K562 (cell line): ENCODE results near the gene ATL2. TPM values are rescaled to one million over a fixed set of nuclear protein-coding genes. Genes with fewer than 3 reads are reported as not detected.

ENCODE experiments used
- AFF1 ChIP-seq, 2 experiments: fragments of 450-650 bp; IDR thresholded peaks; 2 replicates each; pipeline ENCODE4 v1.6.1; 2018; ENCODE audit warnings: mild to moderate bottlenecking in 2 of 2, low read depth in 1 of 2; ENCODE audit not compliant: partially characterized antibody in 2 of 2
- CREM ChIP-seq: IDR thresholded peaks from 2 replicates; pipeline ENCODE4 v1.6.1; 2014; ENCODE audit warnings: antibody characterized with exemption, low read depth
- HNRNPLL ChIP-seq: fragments of 200-400 bp; formaldehyde crosslinking; IDR thresholded peaks from 2 replicates; pipeline ENCODE4 v1.6.1; 2017; ENCODE audit warnings: low read length, low read depth, mild to moderate bottlenecking; ENCODE audit not compliant: poor library complexity, severe bottlenecking
- MEIS2 ChIP-seq: fragments of 450-650 bp; IDR thresholded peaks from 2 replicates; pipeline ENCODE4 v1.6.1; 2014; ENCODE audit warnings: mild to moderate bottlenecking; ENCODE audit not compliant: partially characterized antibody
- NRF1 ChIP-seq, 2 experiments: fragments of 450-650 bp; IDR thresholded peaks in 1 of 2; conservative IDR thresholded peaks in 1 of 2; 2 replicates each; pipeline ENCODE4 v1.6.1; 2014; ENCODE audit warnings: mild to moderate bottlenecking in 2 of 2
- ZBTB1 ChIP-seq: sonication (generic); formaldehyde crosslinking; IDR thresholded peaks from 2 replicates; pipeline ENCODE4 v1.8.1; 2023; ENCODE audit warnings: missing genetic modification reagents, low read depth, mild to moderate bottlenecking, borderline replicate concordance
- ZBTB40 ChIP-seq, 2 experiments: fragments of 450-650 bp in 1 of 2; sonication (generic) in 1 of 2; formaldehyde crosslinking in 1 of 2; IDR thresholded peaks; 2 replicates each; pipeline versions ENCODE4 v1.7.1 to v1.9.0; 2016 to 2022; ENCODE audit warnings: inconsistent platforms in 1 of 2, mild to moderate bottlenecking in 1 of 2, missing genetic modification reagents in 1 of 2
- ZNF395 ChIP-seq: fragments of 200-800 bp; sonication (Bioruptor generic); IDR thresholded peaks from 2 replicates; pipeline ENCODE4 v1.6.1; 2017; ENCODE audit warnings: missing genetic modification characterization, missing compliant biosample characterization
- ZNF696 ChIP-seq: fragments of 250-450 bp; sonication (Bioruptor Pico); conservative IDR thresholded peaks from 2 replicates; pipeline ENCODE4 v1.4.0; 2020; ENCODE audit warnings: mild to moderate bottlenecking, moderate library complexity
- polyA plus RNA-seq, 8 experiments: library from polyadenylated mRNA; depleted of rRNA in 4 of 8; stranded (reverse) in 5 of 8; unstranded in 3 of 8; fragments of >200 nt; fragmentation: Nextera tagmentation in 2 of 8; fragmentation: Illumina TruSeq in 1 of 8; extraction: Ambion mirVana in 2 of 8; extraction: Trizol in 1 of 8; gene quantifications; 2 replicates each; pipeline versions ENCODE4 v1.2.1 to v1.2.3, GENCODE V29; 2011 to 2014; ENCODE audit warnings: inconsistent platforms in 1 of 8, missing spikeins in 1 of 8
- total RNA-seq, 7 experiments: library from RNA; depleted of rRNA in 6 of 7; stranded (reverse); fragments of >200 nt in 6 of 7; fragmentation: Illumina TruSeq in 2 of 7; extraction: Trizol in 2 of 7; gene quantifications; 2 replicates each; pipeline versions ENCODE4 v1.2.1 to v1.2.3, GENCODE V29; 2011 to 2021; ENCODE audit warnings: low replicate concordance in 1 of 7

The ATL2 gene
- total and polyA plus RNA-seq, 9 of the 15 experiments (the other 6 are each of a cell fraction or from before 2014, with no cell fraction given), result 12.0 to 80.8 (median 70.2) TPM

DNA sequence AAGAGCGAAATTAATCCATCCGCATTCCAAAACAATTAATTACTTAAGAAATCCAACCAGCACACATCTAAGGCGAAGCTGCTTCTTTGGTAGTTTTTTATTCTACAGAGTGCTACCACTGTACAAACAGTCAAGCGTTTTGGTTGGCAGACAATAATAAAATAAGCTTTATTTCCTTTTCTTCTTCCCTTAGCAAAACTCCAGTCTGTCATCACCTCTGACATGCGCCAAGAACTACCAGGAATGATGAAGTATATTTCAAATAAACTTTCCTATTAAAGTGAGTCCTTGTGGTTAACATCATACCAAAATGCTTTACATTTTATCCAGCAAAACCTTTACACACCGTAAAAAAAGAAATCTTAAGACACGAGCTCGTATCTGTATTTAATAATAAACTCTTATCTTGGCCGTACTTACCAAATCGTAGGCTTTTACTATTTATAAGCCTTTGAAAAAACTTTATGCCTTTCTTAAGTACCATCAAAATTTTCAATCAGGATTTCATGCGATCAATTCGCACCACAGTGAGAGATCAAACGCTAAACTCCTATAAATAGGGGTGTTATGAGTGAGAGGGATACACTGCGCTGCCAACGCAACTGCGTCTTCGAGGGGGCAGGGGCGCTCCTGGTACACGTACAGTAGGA lies 1.3 kb downstream of the ATL2 start (continued):
- TF ChIP-seq ZBTB40 (IDR thresholded peaks at IDR 0.05), result 0 out of 2 replicates have a peak, but pooled peaks have one; percentile 55
- TF ChIP-seq ZBTB40 (CRISPR knock-in tag; IDR thresholded peaks at IDR 0.05), result no peak
- TF ChIP-seq MEIS2, result peak; percentile 59
- no peak for TF ChIP-seq ZNF395 (CRISPR knock-in tag)
- TF ChIP-seq HNRNPLL, result peak; percentile 96
- TF ChIP-seq ZBTB1 (CRISPR knock-in tag), result no peak
- TF ChIP-seq AFF1 (IDR thresholded peaks at IDR 0.05; ENCODE audit: low read depth in 1 of 2, partially characterized antibody in 2 of 2), result no peak
- no peak for TF ChIP-seq ZNF696 (CRISPR knock-in tag)
- 0 out of 2 replicates have a peak, but pooled peaks have one; percentile 34 for TF ChIP-seq CREM
- peak; percentile 4 to 37; a peak in 2 of 4 replicates for TF ChIP-seq NRF1 (conservative IDR thresholded peaks at IDR 0.05 in 1 of 2, IDR thresholded peaks at IDR 0.05 in 1 of 2)
- TF ChIP-seq, all 486 proteins: peak for 7
